Measurements from ENCODE around the gene AUTS2.

DNA sequence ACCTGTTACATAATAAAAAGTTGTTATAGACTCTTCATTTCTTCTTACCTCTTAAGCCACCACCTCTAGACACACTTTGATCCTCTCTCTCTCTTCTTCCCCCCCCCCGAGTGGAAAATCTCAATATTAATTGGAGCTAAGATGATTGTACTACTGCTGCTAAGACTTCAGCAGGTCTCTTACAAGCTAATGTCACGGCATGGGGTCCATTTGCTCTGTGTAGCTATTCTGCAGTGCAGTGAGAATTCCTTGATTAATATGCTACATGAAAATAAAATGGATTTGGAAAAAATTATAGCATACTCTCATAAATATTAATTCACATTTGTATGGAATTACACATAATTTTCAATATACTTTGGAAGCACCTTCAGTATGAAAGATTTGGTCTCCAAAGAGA, 297.2 kb downstream of the AUTS2 start:
- TF ChIP-seq HDAC6 (IDR thresholded peaks at IDR 0.05; ENCODE audit: unreplicated experiment) (no peak), CHD1 (IDR thresholded peaks at IDR 0.05; ENCODE audit: low read depth, low read length) (no peak), SUZ12 (IDR thresholded peaks at IDR 0.05; ENCODE audit: unreplicated experiment) (no peak), ETV6 (conservative IDR thresholded peaks at IDR 0.05 in 1 of 2, IDR thresholded peaks at IDR 0.05 in 1 of 2; ENCODE audit: borderline replicate concordance in 1 of 2, low read depth in 1 of 2) (no peak), PAX5 (IDR thresholded peaks at IDR 0.05; ENCODE audit: borderline replicate concordance, low read depth, low read length) (no peak), HCFC1 (IDR thresholded peaks at IDR 0.05; ENCODE audit: low read length) (no peak), TARDBP (IDR thresholded peaks at IDR 0.05; ENCODE audit: borderline replicate concordance) (no peak), BCL11A (IDR thresholded peaks at IDR 0.05; ENCODE audit: low read depth, low read length) (no peak), RAD21 (IDR thresholded peaks at IDR 0.05; ENCODE audit: insufficient read depth, low read depth, low read length) (no peak)
- TF ChIP-seq, protein P1, sequence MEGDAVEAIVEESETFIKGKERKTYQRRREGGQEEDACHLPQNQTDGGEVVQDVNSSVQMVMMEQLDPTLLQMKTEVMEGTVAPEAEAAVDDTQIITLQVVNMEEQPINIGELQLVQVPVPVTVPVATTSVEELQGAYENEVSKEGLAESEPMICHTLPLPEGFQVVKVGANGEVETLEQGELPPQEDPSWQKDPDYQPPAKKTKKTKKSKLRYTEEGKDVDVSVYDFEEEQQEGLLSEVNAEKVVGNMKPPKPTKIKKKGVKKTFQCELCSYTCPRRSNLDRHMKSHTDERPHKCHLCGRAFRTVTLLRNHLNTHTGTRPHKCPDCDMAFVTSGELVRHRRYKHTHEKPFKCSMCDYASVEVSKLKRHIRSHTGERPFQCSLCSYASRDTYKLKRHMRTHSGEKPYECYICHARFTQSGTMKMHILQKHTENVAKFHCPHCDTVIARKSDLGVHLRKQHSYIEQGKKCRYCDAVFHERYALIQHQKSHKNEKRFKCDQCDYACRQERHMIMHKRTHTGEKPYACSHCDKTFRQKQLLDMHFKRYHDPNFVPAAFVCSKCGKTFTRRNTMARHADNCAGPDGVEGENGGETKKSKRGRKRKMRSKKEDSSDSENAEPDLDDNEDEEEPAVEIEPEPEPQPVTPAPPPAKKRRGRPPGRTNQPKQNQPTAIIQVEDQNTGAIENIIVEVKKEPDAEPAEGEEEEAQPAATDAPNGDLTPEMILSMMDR (IDR thresholded peaks at IDR 0.05 in 2 of 3, conservative IDR thresholded peaks at IDR 0.05 in 1 of 3; ENCODE audit: control insufficient read depth in 2 of 3, extremely low read depth in 1 of 3, insufficient read depth in 1 of 3, low read depth in 3 of 3, low read length in 3 of 3), result no peak
- TF ChIP-seq, protein P2, sequence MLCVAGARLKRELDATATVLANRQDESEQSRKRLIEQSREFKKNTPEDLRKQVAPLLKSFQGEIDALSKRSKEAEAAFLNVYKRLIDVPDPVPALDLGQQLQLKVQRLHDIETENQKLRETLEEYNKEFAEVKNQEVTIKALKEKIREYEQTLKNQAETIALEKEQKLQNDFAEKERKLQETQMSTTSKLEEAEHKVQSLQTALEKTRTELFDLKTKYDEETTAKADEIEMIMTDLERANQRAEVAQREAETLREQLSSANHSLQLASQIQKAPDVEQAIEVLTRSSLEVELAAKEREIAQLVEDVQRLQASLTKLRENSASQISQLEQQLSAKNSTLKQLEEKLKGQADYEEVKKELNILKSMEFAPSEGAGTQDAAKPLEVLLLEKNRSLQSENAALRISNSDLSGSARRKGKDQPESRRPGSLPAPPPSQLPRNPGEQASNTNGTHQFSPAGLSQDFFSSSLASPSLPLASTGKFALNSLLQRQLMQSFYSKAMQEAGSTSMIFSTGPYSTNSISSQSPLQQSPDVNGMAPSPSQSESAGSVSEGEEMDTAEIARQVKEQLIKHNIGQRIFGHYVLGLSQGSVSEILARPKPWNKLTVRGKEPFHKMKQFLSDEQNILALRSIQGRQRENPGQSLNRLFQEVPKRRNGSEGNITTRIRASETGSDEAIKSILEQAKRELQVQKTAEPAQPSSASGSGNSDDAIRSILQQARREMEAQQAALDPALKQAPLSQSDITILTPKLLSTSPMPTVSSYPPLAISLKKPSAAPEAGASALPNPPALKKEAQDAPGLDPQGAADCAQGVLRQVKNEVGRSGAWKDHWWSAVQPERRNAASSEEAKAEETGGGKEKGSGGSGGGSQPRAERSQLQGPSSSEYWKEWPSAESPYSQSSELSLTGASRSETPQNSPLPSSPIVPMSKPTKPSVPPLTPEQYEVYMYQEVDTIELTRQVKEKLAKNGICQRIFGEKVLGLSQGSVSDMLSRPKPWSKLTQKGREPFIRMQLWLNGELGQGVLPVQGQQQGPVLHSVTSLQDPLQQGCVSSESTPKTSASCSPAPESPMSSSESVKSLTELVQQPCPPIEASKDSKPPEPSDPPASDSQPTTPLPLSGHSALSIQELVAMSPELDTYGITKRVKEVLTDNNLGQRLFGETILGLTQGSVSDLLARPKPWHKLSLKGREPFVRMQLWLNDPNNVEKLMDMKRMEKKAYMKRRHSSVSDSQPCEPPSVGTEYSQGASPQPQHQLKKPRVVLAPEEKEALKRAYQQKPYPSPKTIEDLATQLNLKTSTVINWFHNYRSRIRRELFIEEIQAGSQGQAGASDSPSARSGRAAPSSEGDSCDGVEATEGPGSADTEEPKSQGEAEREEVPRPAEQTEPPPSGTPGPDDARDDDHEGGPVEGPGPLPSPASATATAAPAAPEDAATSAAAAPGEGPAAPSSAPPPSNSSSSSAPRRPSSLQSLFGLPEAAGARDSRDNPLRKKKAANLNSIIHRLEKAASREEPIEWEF (IDR thresholded peaks at IDR 0.05; ENCODE audit: insufficient replicate concordance, low read depth, low read length), result no peak

Data from GM12878 (cell line).